Measurements from ENCODE around the gene POLG.
"Not testable (repeated sequence)": the region's sequence is repeated elsewhere in the genome, so short reads cannot be mapped to it uniquely, and the experiment has no call there.

POLG gene

GRCh38 chr15:89282631-89283030 is 52.0 kb downstream of the POLG start:
- no peak overlapping the region for H3K9ac ChIP-seq (ENCODE audit: low read depth, low read length)
- H3K4me1 ChIP-seq (ENCODE audit: insufficient read depth, low read length), result no peaks in the 10 kb centered on the region
- H3K4me3 ChIP-seq (ENCODE audit: low read depth in 1 of 2, low read length in 2 of 2), result no peak overlapping the region
- DNase-seq, result no peak
- no peaks in the 10 kb centered on the region for H3K79me2 ChIP-seq (ENCODE audit: insufficient read depth, low read length)
- peaks cover 97% of the 10 kb centered on the region for H3K36me3 ChIP-seq (ENCODE audit: insufficient read depth, low read length)
- no peaks in the 10 kb centered on the region for H4K20me1 ChIP-seq (ENCODE audit: insufficient read depth, low read length)
- no peak overlapping the region for H2AFZ ChIP-seq (ENCODE audit: low read depth, low read length)
- H3K4me2 ChIP-seq (ENCODE audit: insufficient read depth, low read length), result no peak overlapping the region
- H3K27ac ChIP-seq (ENCODE audit: low read length), result no peak overlapping the region
- H3K9me3 ChIP-seq (ENCODE audit: insufficient read depth, low read length, severe bottlenecking), result no peaks in the 10 kb centered on the region
- H3K27me3 ChIP-seq (ENCODE audit: insufficient read depth, low read length, poor library complexity), result no peaks in the 10 kb centered on the region
- ATAC-seq (ENCODE audit: insufficient read depth, low read depth), result no peak
- no peak for TF ChIP-seq CTCF (IDR thresholded peaks at IDR 0.05; ENCODE audit: borderline replicate concordance, extremely low read depth, low read length, poor library complexity, severe bottlenecking)

- no peaks in the 10 kb centered on the region for H3K27me3 ChIP-seq (ENCODE audit: insufficient read depth, low read length, poor library complexity)
- peaks cover 98% of the 10 kb centered on the region for H3K36me3 ChIP-seq (ENCODE audit: insufficient read depth, low read length)
- no peak overlapping the region for H3K27ac ChIP-seq (ENCODE audit: low read length)
- no peak overlapping the region for H3K9ac ChIP-seq (ENCODE audit: low read depth, low read length)
- TF ChIP-seq CTCF (IDR thresholded peaks at IDR 0.05; ENCODE audit: borderline replicate concordance, extremely low read depth, low read length, poor library complexity, severe bottlenecking), result no peak
- TF ChIP-seq EZH2 (IDR thresholded peaks at IDR 0.05; ENCODE audit: borderline replicate concordance, low read depth, low read length, severe bottlenecking), result no peak
- ATAC-seq (ENCODE audit: insufficient read depth, low read depth) (no peak), DNase-seq (no peak)
- no peak overlapping the region for H3K4me3 ChIP-seq (ENCODE audit: low read depth in 1 of 2, low read length in 2 of 2)
- H3K4me1 ChIP-seq (ENCODE audit: insufficient read depth, low read length), result no peaks in the 10 kb centered on the region
- no peaks in the 10 kb centered on the region for H4K20me1 ChIP-seq (ENCODE audit: insufficient read depth, low read length)
- no peak overlapping the region for H2AFZ ChIP-seq (ENCODE audit: low read depth, low read length)
- H3K4me2 ChIP-seq (ENCODE audit: insufficient read depth, low read length), result no peak overlapping the region
- H3K79me2 ChIP-seq (ENCODE audit: insufficient read depth, low read length), result no peaks in the 10 kb centered on the region
- no peaks in the 10 kb centered on the region for H3K9me3 ChIP-seq (ENCODE audit: insufficient read depth, low read length, severe bottlenecking)
Observed at GRCh38 chr15:89278307-89278706, 56.3 kb downstream of the POLG start.

- H3K27me3 ChIP-seq (ENCODE audit: insufficient read depth, low read length, poor library complexity); H3K4me3 ChIP-seq (ENCODE audit: low read depth in 1 of 2, low read length in 2 of 2); ATAC-seq (ENCODE audit: insufficient read depth, low read depth); H3K9me3 ChIP-seq (ENCODE audit: insufficient read depth, low read length, severe bottlenecking); H3K79me2 ChIP-seq (ENCODE audit: insufficient read depth, low read length); H2AFZ ChIP-seq (ENCODE audit: low read depth, low read length); H4K20me1 ChIP-seq (ENCODE audit: insufficient read depth, low read length); H3K27ac ChIP-seq (ENCODE audit: low read length); H3K4me2 ChIP-seq (ENCODE audit: insufficient read depth, low read length); DNase-seq; H3K9ac ChIP-seq (ENCODE audit: low read depth, low read length); H3K4me1 ChIP-seq (ENCODE audit: insufficient read depth, low read length): not testable (repeated sequence)
- peaks cover 92% of the 10 kb centered on the region for H3K36me3 ChIP-seq (ENCODE audit: insufficient read depth, low read length)
Observed at GRCh38 chr15:89277281-89277680, 57.3 kb downstream of the POLG start.
